A549 (cell line): ENCODE measurements around the gene DCP1A. TPM values are rescaled to one million over a fixed set of nuclear protein-coding genes. Genes with fewer than 3 reads are reported as not detected.

Experiments
- ATAC-seq, 2 experiments: fragments of 200-7000 bp in 1 of 2; fragments of >200 bp in 1 of 2; cut with Nextera tagmentation in 1 of 2; cut with Tn5 transposase in 1 of 2; 3 replicates each; pipeline versions ENCODE4 v1.8.0 to v1.9.1; 2018 to 2020; ENCODE audit warnings: mild to moderate bottlenecking in 1 of 2, moderate library complexity in 1 of 2
- CTCF ChIA-PET: fragments of 300-600 bp; sonication (Branson Sonifier 250); formaldehyde crosslinking; extraction: SDS; loops from one replicate; lab custom pipeline; 2021; ENCODE audit warnings: antibody characterized with exemption, inconsistent platforms; lab: Yijun Ruan, JAX
- POLR2A ChIA-PET: fragments of 350-600 bp; formaldehyde crosslinking; extraction: SDS; loops from one replicate; lab custom pipeline; 2021; ENCODE audit warnings: antibody characterized with exemption, inconsistent platforms; lab: Yijun Ruan, JAX
- DNase-seq, 2 experiments: peaks; one replicate each; pipeline versions ENCODE4 v3.0.0 to v3.0.0-alpha.2; 2011 to 2016; ENCODE audit warnings: low read depth in 1 of 2, low spot score in 1 of 2
- FAIRE-seq: peaks from 2 replicates; lab custom pipeline; 2011; peaks lifted over from hg19 to GRCh38; lab: Jason Lieb, UNC
- H3K27ac ChIP-seq, 2 experiments: fragments of >200 bp; sonication (Bioruptor Twin); formaldehyde crosslinking; 3 replicates each; pipeline ENCODE4 v1.5.1; 2016 to 2017
- H3K4me1 ChIP-seq: fragments of >200 bp; sonication (Bioruptor Twin); formaldehyde crosslinking; 3 replicates; pipeline ENCODE4 v1.6.1; 2016
- H3K4me2 ChIP-seq: fragments of >200 bp; sonication (Bioruptor Twin); formaldehyde crosslinking; 3 replicates; pipeline ENCODE4 v1.6.1; 2016
- H3K4me3 ChIP-seq: fragments of >200 bp; sonication (Bioruptor Twin); formaldehyde crosslinking; 3 replicates; pipeline ENCODE4 v1.5.1; 2016
- H3K9me3 ChIP-seq: fragments of >200 bp; sonication (Bioruptor Twin); formaldehyde crosslinking; 3 replicates; pipeline ENCODE4 v1.6.1; 2016
- ATOH8 ChIP-seq: fragments of 250-450 bp; sonication (Bioruptor Pico); IDR thresholded peaks from 2 replicates; pipeline ENCODE4 v1.5.0; 2020; ENCODE audit warnings: low read depth, mild to moderate bottlenecking, moderate library complexity
- CBX8 ChIP-seq: fragments of 200-600 bp; sonication (generic); IDR thresholded peaks from 2 replicates; pipeline ENCODE4 v1.6.1; 2016
- FOSL2 ChIP-seq, 2 experiments: fragments of 450-650 bp in 1 of 2; fragments of >200 bp in 1 of 2; sonication (Bioruptor Twin) in 1 of 2; formaldehyde crosslinking; IDR thresholded peaks; 2 replicates each; pipeline versions ENCODE4 v1.5.0 to v1.6.1; 2016 to 2020; ENCODE audit warnings: mild to moderate bottlenecking in 1 of 2, moderate library complexity in 1 of 2
- HDAC2 ChIP-seq: fragments of 200-600 bp; sonication (generic); IDR thresholded peaks from 2 replicates; pipeline ENCODE4 v1.6.1; 2016
- HOXA7 ChIP-seq: fragments of 250-450 bp; sonication (Bioruptor Pico); IDR thresholded peaks from 2 replicates; pipeline ENCODE4 v1.5.0; 2020; ENCODE audit warnings: mild to moderate bottlenecking, moderate library complexity
- HOXB13 ChIP-seq: fragments of 250-450 bp; sonication (Bioruptor Pico); IDR thresholded peaks from 2 replicates; pipeline ENCODE4 v1.5.0; 2020; ENCODE audit warnings: low read depth, mild to moderate bottlenecking, moderate library complexity
- HOXB5 ChIP-seq: fragments of 250-450 bp; sonication (Bioruptor Pico); IDR thresholded peaks from 2 replicates; pipeline ENCODE4 v1.5.0; 2020; ENCODE audit warnings: mild to moderate bottlenecking, moderate library complexity
- KDM5A ChIP-seq: fragments of 200-600 bp; sonication (generic); IDR thresholded peaks from 2 replicates; pipeline ENCODE4 v1.6.1; 2016; ENCODE audit warnings: antibody characterized with exemption, mild to moderate bottlenecking
- MAZ ChIP-seq: fragments of 150-350 bp; IDR thresholded peaks from 2 replicates; pipeline ENCODE4 v1.6.1; 2014; ENCODE audit warnings: antibody characterized with exemption, low read depth, low read length, borderline replicate concordance
- MYC ChIP-seq: IDR thresholded peaks from 2 replicates; pipeline ENCODE4 v1.6.1; 2012; ENCODE audit warnings: mild to moderate bottlenecking, inconsistent platforms, low read length, improper control_type of control experiment, borderline replicate concordance
- NFE2L2 ChIP-seq: fragments of 150-350 bp; conservative IDR thresholded peaks from 2 replicates; pipeline ENCODE4 v1.6.1; 2014; ENCODE audit warnings: low read length
- NPAS2 ChIP-seq: fragments of 250-450 bp; sonication (Bioruptor Pico); IDR thresholded peaks from 2 replicates; pipeline ENCODE4 v1.8.0; 2022; ENCODE audit warnings: mild to moderate bottlenecking, moderate library complexity, borderline replicate concordance
- NR3C1 ChIP-seq: fragments of >200 bp; sonication (Bioruptor Twin); formaldehyde crosslinking; IDR thresholded peaks from 3 replicates; pipeline ENCODE4 v1.6.1; 2017
- POLR2A ChIP-seq: IDR thresholded peaks from 2 replicates; pipeline ENCODE4 v1.6.1; 2012; ENCODE audit warnings: mild to moderate bottlenecking, low read length
- RAD21 ChIP-seq, 2 experiments: fragments of >200 bp in 1 of 2; sonication (Bioruptor Twin) in 1 of 2; formaldehyde crosslinking in 1 of 2; IDR thresholded peaks in 1 of 2; conservative IDR thresholded peaks in 1 of 2; 2 replicates in 1 of 2; 3 replicates in 1 of 2; pipeline ENCODE4 v1.6.1; 2012 to 2018; ENCODE audit warnings: inconsistent platforms in 1 of 2
- REST ChIP-seq: fragments of 200-600 bp; sonication (generic); IDR thresholded peaks from 2 replicates; pipeline ENCODE4 v1.6.1; 2016; ENCODE audit warnings: antibody characterized with exemption, mild to moderate bottlenecking, moderate library complexity
- SREBF2 ChIP-seq: fragments of 450-650 bp; IDR thresholded peaks from 2 replicates; pipeline ENCODE4 v1.6.1; 2014; ENCODE audit warnings: mild to moderate bottlenecking, moderate library complexity
- ZSCAN20 ChIP-seq: fragments of 250-450 bp; sonication (Bioruptor Pico); IDR thresholded peaks from 2 replicates; pipeline ENCODE4 v1.8.0; 2022; ENCODE audit warnings: mild to moderate bottlenecking, moderate library complexity
- WGBS: methylation state at CpG from one replicate; pipeline ENCODE4 v1.1.6; 2017; ENCODE audit errors: missing lambda C conversion rate; 5-methylcytosine and 5-hydroxymethylcytosine counted together
- polyA plus RNA-seq, 4 experiments: library from polyadenylated mRNA; depleted of rRNA in 3 of 4; stranded (reverse); fragments of >200 nt; fragmentation: RNase III in 1 of 4; extraction: RNeasy Plus Mini Kit Qiagen cat#74134 plus additional on column Dnase treatment in 1 of 4; gene quantifications; 2 replicates in 3 of 4; 3 replicates in 1 of 4; pipeline ENCODE4 v1.2.3, GENCODE V29; 2011 to 2017
- TF ChIP-seq, protein P1 (sequence below): fragments of 450-650 bp; IDR thresholded peaks from 2 replicates; pipeline ENCODE4 v1.6.1; 2014; ENCODE audit warnings: antibody characterized with exemption
- TF ChIP-seq, protein P2 (sequence below): fragments of >200 bp; sonication (Bioruptor Twin); formaldehyde crosslinking; IDR thresholded peaks from 3 replicates; pipeline ENCODE4 v1.6.1; 2016

DCP1A gene
- polyA plus RNA-seq, 2 of the 4 experiments (the other 2 are of a cell fraction) = 7.3 to 27.4 TPM

- FAIRE-seq (no peak), ATAC-seq (no peak), DNase-seq (no peak)
- no peak for TF ChIP-seq NR3C1
- no peak for TF ChIP-seq POLR2A
- TF ChIP-seq KDM5A = no peak
- TF ChIP-seq SREBF2 = no peak
- TF ChIP-seq FOSL2 (IDR thresholded peaks at IDR 0.05) = no peak
- TF ChIP-seq FOSL2 (CRISPR knock-in tag; IDR thresholded peaks at IDR 0.05) = no peak
- TF ChIP-seq, protein P1, sequence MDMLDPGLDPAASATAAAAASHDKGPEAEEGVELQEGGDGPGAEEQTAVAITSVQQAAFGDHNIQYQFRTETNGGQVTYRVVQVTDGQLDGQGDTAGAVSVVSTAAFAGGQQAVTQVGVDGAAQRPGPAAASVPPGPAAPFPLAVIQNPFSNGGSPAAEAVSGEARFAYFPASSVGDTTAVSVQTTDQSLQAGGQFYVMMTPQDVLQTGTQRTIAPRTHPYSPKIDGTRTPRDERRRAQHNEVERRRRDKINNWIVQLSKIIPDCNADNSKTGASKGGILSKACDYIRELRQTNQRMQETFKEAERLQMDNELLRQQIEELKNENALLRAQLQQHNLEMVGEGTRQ = no peak
- TF ChIP-seq MAZ = no peak
- H3K9me3 ChIP-seq = no peaks in the 10 kb centered on the region
- ChIA-PET POLR2A (no interaction called here), CTCF (interaction anchor here (0.6 to 2.6 kb wide), 5 partner anchors 10 to 167 kb away, joined by 3 to 9 read pairs (median 3); no protein-coding TSS in a partner anchor)
- H3K4me1 ChIP-seq = no peaks in the 10 kb centered on the region
- no peak overlapping the region for H3K4me2 ChIP-seq
- 94% methylated on average over 1 of the region's 1 CpG for WGBS
- H3K4me3 ChIP-seq = no peak overlapping the region
- H3K27ac ChIP-seq = 0 out of 6 replicates have a peak overlapping the region, but pooled peaks of 1 of the 2 experiments have one; percentile 4
These were observed 60.6 kb downstream of the DCP1A start for GRCh38 chr3:53286727-53287126.

DNA sequence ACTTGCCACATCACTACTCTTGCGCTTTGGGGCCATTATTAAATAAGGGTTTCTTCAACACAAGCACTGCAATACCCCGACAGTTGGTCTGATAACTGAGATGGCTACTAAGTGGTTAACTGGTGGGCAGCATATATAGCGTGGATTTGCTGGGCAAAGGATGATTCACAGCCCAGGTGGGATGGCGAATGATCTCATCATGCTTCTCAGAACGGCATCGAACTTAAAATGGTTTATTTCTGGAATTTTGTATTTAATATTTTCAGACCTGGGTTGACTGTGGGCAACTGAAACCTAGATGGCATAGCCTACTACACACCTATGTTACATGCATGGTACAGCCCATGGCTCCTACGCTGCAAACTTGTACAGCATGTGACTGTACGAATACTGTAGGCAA lies 64.8 kb downstream of the DCP1A start:
- ChIA-PET CTCF (no interaction called here), POLR2A (no interaction called here)
- Histone ChIP-seq H3K4me1 (no peaks in the 10 kb centered on the region), H3K27ac (no peak overlapping the region), H3K4me3 (no peak overlapping the region), H3K9me3 (no peaks in the 10 kb centered on the region), H3K4me2 (no peak overlapping the region)
- TF ChIP-seq RAD21 (conservative IDR thresholded peaks at IDR 0.05 in 1 of 2, IDR thresholded peaks at IDR 0.05 in 1 of 2) (no peak), HDAC2 (no peak), MYC (no peak), REST (no peak), ATOH8 (CRISPR knock-in tag) (no peak), ZSCAN20 (CRISPR knock-in tag) (no peak), NFE2L2 (no peak), HOXB5 (CRISPR knock-in tag) (no peak), POLR2A (no peak), HOXA7 (CRISPR knock-in tag) (no peak), CBX8 (no peak), NPAS2 (no peak), HOXB13 (no peak), KDM5A (no peak)
- TF ChIP-seq, protein P2, sequence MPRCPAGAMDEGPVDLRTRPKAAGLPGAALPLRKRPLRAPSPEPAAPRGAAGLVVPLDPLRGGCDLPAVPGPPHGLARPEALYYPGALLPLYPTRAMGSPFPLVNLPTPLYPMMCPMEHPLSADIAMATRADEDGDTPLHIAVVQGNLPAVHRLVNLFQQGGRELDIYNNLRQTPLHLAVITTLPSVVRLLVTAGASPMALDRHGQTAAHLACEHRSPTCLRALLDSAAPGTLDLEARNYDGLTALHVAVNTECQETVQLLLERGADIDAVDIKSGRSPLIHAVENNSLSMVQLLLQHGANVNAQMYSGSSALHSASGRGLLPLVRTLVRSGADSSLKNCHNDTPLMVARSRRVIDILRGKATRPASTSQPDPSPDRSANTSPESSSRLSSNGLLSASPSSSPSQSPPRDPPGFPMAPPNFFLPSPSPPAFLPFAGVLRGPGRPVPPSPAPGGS = no peak
- TF ChIP-seq, protein P1 = no peak
- FAIRE-seq (no peak), DNase-seq (no peak), ATAC-seq (no peak)
- WGBS = 77% methylated on average over 8 of the region's 8 CpGs
